Superior temporal gyrus (tissue), 1 donor: ENCODE data around the gene MACO1.
"Not testable (repeated sequence)": the region's sequence is repeated elsewhere in the genome, so short reads cannot be mapped to it uniquely, and the experiment has no call there.

ENCODE experiments used
- DNase-seq: peaks from one replicate; pipeline ENCODE4 v3.0.0-alpha.2; 2016; ENCODE audit errors: extremely low spot score

The MACO1 gene

GRCh38 chr1:25423206-25423605 is 7.5 kb upstream of the MACO1 start:
- not testable (repeated sequence) for DNase-seq

DNA sequence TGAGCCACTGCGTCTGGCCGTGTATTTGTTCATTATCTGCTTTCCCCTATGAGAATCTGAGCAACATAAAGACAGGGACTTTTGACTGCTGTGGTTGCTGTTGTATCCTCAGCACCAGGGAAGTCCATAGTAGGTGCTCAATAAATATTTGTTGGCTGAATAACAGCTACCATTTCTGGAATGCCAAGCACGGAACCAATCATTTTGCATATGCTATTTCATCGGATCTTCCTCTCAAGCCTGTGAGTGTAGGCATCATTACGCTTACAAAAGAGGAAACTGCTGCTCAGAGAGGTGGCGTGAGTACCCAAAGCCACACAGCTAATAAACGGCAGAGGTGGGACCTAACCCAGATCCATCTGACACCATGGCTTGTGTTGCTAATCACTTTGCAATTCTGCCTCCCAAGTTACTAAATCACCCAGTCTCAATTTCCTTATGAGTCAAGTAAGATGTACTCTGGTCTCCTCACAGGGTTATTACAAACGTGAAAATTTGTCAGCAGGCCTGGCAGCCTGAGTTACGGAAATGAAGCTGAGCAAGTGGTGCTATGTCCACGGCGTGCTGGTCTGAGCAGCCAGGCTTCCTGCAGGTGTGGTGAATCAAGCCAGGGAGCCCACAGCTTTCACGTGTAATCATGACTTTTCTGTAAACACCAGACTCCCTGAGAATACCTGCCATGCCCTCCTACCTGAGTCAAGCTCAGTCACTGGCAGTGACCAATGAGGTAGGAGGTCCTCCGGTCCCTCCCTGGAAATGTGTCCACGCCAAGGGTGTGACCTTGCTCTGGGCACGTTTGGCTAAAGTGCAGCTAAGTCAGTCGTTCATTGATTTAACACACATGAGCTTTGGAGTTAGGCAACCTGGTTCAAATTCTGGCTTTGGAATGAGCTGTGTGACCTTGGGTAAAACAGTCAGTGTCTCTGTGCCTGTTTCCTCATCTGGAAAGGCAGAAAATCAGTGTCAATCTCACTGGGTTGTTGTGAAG is 5.3 kb upstream of the MACO1 start:
- DNase-seq = no peak

- peak; percentile 4 for DNase-seq
These were observed 3.0 kb upstream of the MACO1 start for GRCh38 chr1:25427696-25428095.

DNA sequence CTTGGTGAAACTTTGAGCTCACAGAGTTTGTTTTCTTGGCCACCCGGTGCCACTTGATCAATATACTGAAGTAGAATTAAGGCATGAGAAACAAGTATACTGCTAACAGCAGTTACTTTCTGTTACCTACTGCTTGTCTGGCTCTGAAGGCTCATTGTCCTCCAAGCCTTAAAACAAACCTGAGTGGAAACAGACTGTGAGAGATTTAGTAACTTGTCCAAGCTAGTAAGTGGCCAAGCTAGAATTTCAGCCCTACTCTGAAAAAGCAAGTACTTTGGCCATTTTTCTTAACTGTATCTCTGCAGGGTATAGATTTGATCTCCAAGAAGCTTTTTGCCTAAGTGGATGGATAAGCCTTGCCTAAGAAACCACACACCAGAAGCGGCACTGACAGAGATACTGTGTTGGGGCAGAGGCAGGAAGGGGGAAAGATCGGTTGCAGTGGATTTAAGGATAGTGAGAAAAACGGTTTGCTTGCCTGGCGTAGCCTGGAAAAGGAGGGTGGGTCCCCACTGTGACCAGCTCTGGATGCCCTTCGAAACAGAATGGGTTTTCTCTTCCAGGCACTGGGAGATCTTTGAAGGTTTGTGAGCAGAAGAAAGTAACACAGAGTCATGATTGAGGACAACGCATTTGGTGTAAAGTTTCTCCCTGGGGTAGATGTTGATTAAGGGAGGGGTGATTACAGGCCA is 2.1 kb upstream of the MACO1 start:
- DNase-seq = no peak

- DNase-seq = no peak
These were observed 527 bp downstream of the MACO1 start for GRCh38 chr1:25430967-25431881.

GRCh38 chr1:25431955-25432719 is 1.4 kb downstream of the MACO1 start:
- DNase-seq = peak; percentile 60

- no peak for DNase-seq
These were observed 2.2 kb downstream of the MACO1 start for GRCh38 chr1:25432749-25433388.

- peak; percentile 65 for DNase-seq
These were observed 2.9 kb downstream of the MACO1 start for GRCh38 chr1:25433389-25434186.

- DNase-seq = peak; percentile 19
These were observed 4.9 kb downstream of the MACO1 start for GRCh38 chr1:25435397-25436108.

DNA sequence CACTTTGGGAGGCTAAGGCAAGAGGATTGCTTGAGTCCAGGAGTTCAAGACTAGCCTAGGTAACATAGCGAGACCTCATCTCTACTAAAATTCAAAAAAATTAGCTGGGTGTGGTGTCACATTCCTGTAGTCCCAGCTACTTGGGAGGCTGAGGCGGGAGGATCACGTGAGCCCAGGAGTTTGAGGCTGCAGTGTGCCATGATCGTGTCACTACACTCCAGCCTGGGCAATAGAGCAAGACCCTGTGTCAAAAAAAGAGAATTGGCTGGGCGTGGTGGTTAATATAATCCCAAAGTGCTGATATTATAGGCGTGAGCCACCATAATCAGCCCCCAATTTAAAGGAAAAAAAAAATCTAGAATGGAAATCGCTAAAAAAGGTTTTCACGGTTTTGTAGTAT is 7.0 kb downstream of the MACO1 start:
- no peak for DNase-seq

DNA sequence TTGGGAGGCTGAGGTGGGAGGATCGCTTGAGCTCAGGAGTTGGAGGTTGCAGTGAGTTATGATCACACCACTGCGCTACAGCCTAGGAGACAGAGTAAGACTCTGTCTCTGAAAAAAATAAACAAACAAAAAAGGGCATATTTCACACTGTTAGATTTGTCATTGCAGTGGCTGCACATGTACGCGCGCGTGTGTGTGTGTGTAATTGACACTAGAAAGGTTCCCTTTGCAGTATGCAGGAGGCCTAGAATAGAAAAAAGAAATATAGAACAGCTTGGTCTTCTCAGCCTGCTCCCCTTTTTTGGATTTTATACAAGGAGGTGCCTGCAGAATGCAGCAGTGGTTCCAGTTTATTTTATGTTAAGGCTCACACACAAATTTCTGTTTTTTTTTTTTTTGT is 8.6 kb downstream of the MACO1 start:
- peak; percentile 33 for DNase-seq

- no peak for DNase-seq
These were observed 11.5 kb downstream of the MACO1 start for GRCh38 chr1:25442178-25442577.

DNA sequence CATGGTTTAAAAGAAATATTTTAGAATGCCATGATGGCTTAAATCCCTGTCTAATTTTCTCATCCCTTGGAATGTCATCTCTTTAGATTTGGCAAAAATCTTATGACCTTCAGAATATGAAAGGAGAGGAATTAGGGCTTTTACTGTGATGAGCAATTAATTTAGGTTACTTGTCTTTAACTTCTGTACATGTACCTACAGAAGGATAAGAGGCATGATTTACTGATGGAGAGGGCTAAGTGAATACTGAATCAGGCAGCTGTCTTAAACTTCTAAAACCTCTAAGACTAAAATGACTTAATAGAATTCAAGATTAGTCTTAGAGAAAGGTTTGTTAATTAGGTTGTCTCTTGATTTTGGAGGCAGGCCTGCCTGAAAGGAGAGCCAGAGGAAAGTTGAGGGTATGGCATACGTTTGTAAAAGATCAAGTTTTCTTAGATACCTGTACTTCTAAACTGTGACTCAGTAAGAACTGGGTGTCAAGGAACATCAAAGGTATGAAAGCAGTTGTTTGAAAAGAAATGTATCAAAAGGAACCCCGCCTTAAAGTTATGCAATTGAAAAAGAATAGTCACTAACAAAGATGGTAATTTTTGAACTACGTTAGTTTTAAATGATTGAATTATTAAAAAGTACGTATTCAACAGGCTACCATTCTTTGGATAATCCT is 12.5 kb downstream of the MACO1 start:
- DNase-seq = no peak

DNA sequence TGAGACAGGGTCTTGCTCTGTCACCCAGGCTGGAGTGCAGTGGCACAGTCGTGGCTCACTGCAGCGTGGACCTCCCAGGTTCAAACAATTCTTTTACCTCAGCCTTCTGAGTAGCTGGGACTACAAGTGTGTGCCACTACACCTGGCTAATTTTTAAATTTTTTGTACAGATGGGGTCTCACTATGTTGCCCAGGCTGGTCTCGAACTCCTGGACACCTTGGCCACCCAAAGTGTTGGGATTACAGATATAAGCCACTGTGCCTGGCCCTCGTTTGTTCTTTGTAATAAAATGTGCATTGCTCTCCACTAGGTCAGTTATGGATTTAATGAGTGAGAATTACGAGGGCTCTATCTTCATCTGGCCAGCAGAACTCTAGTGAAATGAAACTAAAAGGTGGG is 13.9 kb downstream of the MACO1 start:
- not testable (repeated sequence) for DNase-seq

DNA sequence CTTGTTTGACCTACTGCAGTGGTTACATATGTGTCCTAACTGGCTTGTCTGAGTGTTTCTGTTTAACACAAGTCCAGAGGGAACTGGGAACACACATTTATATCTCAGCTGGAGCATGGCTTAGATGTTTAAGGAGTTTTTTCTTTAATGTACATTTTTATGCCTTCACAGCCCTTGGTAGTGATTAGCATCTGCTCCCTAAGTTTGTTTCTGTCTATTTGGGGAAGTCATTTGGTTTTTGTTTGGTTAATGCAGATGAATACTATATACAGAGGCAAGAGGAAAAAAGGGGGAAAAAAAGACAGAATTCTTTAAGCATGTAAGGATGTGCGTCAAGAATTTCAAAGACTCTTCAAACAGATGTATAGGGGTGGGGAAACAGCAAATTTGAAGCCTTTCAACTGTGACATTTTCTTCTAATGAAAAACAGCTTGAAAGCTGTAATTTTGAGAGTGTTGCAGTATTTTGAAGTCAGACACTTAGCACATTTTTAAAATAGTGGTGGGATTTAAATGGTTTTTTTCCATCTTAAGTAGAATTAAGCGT is 15.4 kb downstream of the MACO1 start:
- DNase-seq = no peak

- no peak for DNase-seq
These were observed 16.9 kb downstream of the MACO1 start for GRCh38 chr1:25447547-25447946.

DNA sequence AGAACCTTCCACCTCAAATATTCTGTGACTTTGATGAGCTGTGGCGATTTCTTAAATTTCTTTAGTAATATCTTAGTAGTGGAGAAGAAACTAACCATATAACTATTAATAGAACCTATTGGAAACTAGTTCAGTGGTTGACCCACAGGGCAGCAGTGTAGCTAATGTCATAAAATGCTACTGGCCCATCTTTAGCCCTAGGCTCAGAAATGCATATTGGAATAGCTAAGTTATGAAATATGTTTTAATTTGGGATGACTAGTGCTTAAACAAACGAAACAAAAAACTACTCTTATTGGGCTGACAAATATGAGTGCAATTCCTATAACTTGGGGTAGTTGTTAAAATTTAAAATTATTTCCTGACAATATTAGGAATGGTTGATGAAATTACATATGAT is 20.2 kb downstream of the MACO1 start:
- no peak for DNase-seq

DNA sequence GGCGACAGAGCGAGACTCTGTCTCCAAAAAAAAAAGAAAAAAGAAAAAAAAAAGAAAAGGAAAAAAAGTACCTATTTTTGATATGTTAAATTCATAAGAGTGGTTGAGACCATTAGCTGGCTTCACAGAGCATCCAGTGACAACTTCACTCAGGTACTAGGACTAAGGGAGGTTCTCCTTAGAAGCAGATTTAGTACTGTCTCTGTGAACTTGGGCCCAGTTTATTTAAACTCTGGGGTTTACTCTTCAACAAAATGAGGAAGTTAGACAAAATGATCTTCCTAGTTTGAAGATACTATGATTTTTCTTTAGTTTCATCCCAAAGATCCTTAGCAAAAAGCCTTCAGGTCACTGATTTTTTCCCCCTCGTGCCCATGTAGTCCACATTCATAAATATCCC is 21.2 kb downstream of the MACO1 start:
- DNase-seq = no peak
